GM21737 (cell line): ENCODE data around the gene METRNL.

Experiments used
- ATAC-seq: cut with Tn5 transposase; IDR thresholded peaks from one replicate; pipeline ENCODE4 v1.9.1; 2021; ENCODE audit warnings: mild to moderate bottlenecking, moderate library complexity; ENCODE audit not compliant: unreplicated experiment

Gene METRNL

DNA sequence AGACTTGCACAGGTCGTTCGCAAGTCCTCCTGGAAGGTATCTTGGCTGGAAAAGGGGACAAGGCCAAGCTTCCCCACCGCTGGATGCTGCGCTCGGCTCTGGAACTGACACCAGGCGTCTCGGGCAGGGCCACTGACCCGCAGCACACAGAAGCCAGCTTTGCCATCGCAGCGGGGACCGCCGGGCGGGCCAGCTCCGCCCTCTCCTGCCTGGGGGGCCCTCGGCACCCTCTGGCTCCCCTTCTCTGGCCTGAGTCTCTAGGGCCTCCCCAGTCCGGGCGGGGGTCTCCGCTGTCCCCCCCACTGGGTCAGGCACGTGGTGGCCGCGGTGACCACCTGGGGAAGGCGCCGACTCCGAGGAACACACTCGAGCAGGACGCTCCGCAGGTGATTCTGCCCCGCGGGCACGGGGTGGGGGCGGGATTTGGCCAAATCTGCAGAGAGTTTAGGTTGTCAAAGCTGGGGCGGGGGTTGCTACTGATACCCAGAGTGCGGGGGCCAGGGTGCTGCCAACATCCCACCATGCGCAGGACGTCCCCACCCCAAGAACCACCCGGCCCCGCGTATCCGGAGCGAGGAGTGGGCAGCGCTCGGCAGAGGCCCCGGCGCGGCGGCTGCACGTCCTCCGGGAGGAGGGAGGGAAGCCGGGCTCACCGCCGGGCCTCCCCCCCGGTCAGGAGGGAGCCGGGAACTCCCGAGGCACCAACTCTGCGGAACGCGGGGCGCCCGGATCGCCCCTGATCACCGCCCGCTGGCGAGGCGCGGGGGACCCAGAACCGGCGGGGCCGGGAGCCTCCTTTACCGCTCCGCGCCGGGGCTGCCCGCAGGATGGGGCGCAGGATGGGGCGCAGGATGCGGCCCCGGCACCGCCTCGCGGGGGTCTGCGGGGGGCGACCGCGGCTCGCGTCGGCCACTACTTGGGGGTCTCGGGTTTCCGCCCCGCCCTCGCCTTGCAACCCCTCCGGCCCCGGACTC lies 744 bp upstream of the METRNL start:
- no peak for ATAC-seq

DNA sequence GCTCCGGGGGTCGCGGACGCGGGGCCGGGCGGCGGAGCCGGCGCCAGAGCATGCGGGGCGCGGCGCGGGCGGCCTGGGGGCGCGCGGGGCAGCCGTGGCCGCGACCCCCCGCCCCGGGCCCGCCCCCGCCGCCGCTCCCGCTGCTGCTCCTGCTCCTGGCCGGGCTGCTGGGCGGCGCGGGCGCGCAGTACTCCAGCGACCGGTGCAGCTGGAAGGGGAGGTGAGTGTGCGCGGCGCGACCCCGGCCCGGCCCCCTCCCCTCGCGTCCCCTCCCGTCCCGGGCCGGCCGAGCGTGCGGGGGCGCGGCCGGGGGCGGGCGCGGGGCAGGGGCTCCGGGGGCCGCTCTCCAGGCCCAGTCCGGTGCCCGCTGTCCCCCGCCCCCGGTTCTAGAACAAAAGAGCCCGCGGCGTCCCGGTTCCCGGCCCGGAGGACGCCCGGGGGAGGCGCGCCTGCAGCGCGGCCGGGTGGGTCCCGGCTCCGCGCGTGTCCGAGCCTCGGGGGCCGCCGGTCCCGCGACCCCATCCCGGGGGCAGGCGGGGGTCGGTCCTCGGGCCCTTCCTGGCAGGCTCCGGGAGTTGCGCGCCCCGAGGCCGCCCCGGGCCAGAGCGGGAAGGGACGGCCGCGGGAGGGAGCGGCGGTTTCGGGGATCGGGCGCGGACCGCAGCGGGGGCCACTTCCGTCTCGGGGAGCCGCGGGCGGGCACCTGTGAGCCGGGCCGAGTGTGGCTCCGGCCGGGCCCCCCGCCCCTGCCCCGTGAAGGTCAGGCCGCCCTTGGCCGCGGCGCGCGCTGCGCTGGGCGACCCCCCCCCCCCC lies 563 bp downstream of the METRNL start:
- no peak for ATAC-seq

DNA sequence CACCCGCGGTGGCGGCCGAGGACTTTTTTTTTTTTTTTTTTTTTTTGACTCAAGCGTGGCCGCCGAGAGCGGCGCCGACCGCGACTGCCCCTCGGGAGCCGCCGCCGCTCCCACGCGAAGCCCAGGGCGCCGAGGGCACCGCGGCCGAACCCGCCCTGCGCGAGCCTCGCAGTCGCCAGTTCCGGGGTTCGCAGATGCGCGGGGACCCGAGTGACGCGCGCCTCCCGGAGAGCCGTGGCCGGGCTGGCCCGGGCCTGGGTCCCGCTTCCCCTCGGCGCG lies 1.1 kb downstream of the METRNL start:
- ATAC-seq, result no peak

DNA sequence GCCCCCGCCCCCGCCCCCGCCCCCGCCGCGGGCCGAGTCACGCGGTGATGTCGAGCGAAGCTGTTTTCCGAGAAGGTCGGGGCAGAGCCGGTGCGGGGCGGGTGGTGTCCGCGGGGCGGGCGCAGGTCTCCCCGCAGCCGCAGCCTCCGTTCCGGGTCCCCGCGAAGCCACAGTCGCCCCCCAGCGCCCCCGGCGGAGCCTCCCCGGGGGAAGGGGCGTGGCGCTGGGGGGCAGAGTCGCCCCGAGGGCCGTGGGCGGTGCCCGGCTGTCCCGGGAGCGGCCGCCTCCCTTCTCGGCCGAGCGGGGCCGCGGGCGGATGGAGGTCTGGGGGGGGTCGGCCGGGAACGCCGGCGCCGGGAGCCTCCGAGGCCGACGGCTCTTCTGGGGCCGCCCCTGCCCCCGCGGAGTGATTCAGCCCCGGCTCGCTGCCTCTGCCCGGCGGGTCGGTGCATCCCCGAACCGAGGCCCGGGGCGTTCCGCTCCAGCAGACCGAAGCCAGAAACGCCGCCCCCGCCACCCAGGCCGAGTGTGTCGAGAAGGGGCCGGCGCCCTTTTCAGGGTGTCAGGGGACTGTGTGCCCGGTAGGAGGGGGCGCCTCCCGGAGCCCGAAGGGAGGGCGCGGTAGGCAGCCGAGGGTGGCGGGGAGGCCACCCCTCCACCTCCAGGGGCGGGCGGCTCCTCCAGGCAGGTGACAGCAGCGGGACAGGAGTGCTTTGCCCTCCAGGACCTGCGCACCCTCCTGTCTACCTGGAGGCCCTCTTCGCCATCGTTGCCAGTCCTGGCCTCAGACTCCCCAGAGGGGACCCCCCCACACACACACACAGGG lies 1.7 kb downstream of the METRNL start:
- no peak for ATAC-seq

DNA sequence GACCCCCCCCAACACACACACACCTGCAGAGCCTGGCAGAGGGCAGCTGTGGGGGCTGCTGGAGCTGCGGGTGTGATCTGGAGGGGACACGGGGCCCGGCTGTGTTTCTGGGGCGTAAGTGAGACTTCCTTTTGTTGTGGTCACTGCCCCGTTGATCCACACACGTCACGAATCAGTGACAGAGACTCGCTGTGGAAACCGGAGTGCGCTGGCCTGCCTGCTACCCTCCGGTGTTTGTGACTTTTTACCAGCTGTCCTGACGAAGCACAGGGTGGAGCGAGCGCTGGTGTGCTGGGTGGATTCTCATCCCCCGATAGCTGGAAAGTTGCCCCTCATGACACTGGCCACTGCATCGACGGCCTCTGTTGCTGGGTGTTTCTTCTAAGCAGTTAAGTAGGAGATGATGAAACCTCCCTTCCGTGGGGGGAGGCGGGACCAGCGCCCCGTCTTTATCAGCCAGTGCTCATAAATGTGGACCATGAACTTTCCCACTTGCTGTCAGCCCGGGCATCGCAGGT lies 2.3 kb downstream of the METRNL start:
- ATAC-seq, result no peak

DNA sequence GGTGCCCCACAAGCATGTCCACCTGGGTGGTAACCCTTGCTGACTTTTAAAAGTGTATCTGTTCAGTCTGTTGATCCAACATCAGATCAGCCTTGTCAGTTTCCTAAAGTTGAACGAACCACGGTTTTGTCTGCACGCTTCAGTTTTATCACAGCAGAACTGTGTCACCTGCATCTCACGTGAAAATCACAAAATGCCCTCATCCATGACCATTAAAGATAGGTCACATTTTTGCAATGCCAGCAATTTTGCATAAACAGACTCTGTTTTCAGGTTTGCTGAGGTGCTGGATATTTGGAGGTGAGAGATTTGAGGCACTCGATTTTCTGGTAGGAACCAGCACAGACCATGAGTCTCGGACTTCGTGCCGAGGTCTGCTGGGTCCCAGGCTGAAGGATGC lies 3.0 kb downstream of the METRNL start:
- no peak for ATAC-seq

DNA sequence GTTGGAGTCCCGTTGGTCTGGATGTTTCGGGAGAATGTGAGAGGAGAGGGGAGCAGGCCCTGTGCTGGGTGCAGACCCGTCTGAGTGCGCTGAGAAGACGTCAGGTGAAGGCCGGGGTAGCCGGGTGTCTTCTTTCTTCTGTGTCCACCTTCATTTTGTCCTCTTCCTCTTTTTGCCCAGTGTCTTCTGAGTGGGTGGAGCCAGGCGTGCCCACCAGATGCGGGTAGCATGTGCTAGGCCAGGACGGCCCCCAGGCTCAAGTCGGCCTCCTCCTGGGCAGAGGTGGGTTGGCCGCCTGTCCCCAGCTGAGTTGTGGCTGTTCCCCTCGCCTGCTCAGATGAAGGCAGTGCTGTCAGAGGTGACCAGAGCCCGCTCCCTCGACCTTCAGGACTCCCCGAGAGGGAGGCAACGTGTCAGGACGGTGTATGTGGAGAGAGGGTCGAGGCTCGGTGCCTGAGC lies 3.5 kb downstream of the METRNL start:
- ATAC-seq, result no peak

DNA sequence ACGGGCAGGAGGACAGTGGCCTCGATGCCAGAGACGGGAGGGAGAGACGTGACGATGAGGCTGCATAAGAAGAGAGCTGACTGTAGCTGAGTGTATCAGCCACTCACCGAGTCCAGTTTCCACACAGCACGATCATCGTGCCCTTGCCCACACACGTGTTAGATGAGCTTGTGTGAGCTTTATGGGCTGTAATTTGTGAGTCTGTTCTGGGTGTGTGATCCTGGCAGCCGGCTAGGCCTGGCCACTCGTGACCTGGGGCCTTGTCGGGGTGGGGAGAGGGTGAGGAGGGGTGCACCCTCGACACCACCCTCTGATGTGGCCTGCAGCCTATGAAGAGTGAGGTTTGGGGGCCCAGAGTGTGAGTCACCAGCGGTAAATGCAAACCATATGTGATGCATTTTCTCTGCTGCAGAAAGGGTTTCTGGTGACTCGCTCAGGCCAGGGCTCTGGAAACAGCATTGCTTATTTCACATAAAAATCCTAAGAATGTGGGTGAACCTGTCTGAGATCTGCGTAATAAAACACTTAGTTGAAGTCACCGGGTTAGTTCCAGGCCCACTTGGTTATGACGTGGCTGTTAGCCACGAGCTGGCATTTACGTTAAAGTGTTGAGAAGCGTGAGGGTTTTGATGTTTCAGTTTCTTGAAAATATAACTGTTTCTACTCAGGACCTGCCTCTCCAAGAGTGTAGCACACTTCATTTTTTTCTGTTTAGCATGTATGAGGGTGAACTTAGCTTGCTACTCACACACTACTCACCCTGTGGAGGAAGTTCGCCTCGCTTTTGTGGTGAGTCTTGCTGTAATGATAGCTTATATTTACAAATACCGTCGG lies 4.2 kb downstream of the METRNL start:
- no peak for ATAC-seq

DNA sequence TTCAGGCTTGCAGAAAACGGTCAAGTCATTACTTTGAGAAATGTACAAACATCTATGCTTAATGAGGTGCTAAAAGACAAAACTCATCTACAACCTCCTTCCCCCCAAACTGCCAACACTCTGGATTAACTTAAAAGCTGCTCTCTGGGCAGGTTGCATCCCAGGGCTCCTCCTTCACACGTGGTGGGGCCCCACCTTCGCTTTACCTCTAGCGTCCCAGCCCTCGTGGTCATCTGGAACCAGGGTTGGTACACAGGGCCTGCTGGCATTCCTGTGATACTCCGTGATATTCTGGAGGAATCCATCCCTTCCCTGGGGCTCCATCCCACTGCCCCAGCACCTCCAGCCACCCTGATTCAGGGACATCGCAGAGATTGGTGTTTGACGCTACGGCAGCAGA lies 4.8 kb downstream of the METRNL start:
- ATAC-seq, result no peak

DNA sequence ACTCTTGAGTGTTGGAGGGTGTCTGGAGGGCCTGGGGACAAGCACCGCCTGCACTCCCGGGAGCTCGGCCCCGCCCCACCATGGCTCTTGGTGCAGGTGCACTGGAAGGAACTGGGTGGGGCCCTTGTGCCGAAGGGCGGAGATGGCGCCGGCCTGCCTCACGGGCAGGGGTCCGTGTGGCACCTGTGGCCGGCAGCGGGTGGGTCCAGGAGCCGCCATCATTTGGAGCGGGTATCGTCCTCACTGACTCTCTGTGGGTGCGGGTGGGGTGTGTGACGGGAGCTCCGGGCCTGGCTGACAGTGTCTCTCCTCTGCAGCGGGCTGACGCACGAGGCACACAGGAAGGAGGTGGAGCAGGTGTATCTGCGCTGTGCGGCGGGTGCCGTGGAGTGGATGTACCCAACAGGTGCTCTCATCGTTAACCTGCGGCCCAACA lies 5.2 kb downstream of the METRNL start:
- ATAC-seq, result no peak

DNA sequence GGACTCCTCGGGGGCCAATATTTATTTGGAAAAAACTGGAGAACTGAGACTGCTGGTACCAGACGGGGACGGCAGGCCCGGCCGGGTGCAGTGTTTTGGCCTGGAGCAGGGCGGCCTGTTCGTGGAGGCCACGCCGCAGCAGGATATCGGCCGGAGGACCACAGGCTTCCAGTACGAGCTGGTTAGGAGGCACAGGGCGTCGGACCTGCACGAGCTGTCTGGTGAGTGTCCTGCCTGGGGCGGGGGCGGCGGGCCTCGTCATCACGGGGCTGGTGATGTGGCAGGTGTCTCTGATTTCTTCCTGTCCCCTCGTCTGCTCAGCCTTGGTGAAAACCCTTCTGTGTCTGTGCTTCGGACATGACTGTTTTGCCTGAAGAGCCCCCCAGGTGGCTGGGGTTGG lies 5.7 kb downstream of the METRNL start:
- ATAC-seq, result no peak

DNA sequence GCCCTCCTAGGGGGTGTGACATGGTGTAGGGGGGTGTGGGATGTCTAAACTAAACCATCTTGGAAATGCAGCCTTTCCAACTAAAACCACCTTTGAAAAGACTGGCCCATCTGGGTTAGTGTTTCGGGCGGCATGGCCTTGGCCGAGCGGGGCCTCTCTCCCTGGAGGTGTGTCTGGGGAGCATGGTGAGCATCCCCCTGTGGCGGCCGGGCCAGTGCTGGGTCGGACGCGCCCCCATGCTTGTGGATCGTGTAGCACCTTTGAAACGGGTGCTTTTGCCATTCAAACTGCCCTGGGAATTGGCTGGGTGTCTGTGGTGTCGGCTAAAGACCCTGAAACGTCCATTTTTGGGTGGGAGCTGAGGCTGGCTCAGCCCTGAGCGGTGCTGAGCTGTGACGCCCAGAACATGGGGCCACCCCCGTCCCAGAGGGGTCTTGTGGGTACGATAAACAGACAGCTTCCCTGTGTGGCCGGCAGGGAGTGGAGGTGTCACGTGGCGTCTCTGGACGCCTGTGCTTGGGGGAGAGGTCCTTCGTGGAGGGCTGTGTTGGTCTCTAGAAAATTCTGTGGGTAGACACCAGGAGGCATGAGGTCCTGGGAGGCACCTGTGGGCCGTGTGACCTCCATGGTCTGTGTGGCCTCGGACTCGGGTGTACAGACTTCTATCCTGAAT lies 6.3 kb downstream of the METRNL start:
- no peak for ATAC-seq

DNA sequence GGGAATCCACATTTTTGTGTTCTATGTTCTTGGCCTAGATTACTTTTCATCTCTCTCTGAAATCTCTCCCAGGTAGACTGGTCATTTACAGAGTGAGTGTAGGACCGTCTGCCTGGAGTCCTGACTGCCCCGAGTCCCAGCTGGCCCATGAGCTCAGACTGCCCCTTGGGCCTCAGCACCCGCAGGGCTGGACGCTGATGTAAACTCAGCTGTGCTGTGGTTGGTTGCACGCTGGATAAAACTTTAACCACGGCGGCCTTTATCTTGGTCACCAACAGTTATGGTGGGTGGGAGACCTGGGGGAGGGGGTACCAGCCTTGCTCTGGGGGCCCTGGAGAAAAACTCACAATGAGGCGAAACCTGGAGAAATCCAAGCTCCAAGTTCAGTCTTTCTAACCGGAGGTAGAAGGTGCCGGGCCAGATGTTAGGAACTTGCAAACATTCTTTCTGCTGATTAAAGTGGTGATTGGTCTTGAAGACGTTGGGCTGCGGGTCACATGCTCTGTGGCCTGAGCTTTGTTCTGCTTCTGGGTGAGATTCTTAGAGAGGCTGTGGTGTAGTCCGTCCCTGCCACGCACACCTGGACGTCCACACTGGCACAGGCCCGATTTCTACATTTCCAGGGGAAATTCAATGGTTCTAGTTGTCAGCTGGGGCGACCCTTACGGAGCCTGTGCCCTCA lies 6.9 kb downstream of the METRNL start:
- ATAC-seq, result no peak

DNA sequence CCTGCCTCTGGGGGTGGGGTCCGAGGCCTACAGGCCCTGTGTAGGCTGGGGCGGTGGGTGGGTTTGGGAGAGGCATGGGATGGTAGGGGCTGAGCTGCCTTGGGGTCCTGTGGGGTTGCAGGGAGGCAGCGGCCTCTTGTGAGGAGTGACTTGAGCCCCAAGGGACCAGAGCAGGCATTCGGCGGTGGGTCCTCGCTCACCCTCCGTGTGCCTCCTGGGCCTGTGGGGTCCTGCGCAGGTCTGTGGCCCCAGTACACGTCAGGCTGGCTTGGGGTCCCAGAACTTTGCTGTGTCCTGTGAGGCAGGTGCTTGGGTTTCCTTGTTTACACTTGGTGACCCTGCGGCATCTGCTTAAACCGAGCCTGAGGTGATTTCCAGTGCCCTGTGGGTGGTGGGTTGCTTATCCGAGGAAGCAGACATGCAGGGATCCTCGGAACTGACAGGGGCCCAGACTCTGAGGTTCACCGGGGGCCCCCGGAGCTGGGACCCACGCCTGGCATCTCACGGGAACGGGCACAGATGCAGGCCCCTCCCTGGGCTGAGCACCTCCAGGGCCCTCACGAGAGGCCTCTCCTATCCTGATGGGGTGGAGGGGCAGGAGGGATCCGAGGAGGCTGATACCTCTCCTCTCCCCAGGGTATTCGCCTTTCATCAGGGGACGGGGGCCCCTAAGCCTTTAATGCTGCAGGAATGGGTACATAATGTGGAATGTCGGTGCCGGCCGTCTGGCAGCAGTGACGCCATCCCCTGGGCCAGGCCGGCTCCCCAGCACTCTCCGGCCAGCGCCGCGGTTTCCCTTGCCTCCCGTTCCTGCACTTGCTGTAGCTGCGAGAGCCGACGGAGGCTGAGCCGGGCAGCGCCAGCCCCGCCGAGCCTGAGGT lies 7.7 kb downstream of the METRNL start:
- ATAC-seq, result no peak

DNA sequence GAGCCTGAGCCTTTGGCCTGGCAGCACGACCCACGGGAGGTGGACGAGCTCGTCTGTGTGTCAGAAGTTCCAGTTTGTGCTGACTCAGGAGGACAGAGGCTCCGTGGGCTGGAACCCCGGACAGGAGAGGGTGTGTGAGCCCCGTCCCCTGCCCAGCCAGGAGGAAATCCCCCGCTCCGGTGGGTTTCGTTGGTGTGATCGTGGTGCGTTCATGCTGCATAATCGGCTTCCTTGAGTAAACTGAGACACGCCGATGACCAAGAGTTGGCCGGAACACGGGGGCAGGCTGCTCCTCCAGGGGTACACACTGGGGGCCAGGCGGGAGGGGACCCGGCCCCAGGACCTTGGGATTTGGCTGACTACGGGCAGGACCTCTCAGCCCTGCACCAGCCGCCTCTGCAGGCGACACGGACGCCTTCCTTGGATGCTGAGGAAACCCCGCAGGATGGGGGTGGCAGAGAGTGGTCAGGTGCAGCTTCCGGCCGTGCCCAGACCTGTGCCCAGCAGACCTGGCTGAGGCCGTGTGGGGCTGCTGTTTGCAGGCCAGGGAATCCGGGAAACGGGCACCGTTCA lies 8.5 kb downstream of the METRNL start:
- no peak for ATAC-seq

DNA sequence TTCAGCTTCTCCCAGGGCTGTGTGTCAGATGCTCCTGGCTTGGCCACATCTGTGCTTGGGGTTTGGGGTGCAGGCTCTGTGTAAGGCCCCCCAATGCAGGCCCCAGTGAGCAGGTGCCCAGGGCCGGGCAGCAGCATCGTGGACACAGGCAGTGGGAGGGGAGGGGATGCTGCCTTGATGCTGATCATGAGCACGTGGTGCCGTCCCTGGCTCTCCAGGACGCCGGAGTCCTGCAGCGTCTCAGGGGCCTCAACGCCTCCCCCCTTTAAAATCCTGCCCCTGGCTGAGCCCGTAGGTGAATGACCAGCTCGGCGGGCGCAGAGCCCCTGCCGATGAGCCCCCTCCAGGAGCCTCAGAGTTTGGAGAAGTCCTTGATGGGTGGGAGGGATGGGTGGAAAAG lies 9.0 kb downstream of the METRNL start:
- ATAC-seq, result no peak

DNA sequence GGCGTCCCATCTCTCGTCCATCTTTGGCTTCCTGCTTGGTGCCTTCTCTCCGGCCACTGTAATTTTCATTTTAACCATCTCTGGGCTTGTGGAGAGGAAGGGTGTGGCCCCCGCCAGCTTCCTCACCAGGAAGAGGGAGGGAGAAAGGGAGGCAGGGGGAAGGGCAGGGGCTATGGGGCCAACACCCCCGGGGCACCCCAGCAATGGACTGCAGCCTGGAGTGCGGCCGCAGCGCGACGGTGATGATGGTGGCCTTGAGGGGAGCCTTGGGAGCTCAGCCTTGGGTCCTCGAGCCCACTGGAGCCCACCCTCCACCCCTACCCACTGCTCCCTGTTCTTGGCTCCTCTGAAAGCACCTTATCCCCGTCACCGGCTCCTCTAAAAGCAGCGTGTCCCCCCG lies 9.5 kb downstream of the METRNL start:
- no peak for ATAC-seq
